Activated CD4-positive, alpha-beta T cell treated with anti-CD3 and anti-CD28 coated beads, Interleukin-2, Interleukin-6, amounts not matched to agents 100 ng/mL and 50 ng/mL, durations not matched to agents 16 hours and 8 hours (primary cell): ENCODE data around the gene PCDH10.
"Not testable (repeated sequence)": the region's sequence is repeated elsewhere in the genome, so short reads cannot be mapped to it uniquely, and the experiment has no call there.

Experiments
- DNase-seq: peaks from one replicate; pipeline ENCODE4 v3.0.0-alpha.2; 2020

PCDH10 gene

DNA sequence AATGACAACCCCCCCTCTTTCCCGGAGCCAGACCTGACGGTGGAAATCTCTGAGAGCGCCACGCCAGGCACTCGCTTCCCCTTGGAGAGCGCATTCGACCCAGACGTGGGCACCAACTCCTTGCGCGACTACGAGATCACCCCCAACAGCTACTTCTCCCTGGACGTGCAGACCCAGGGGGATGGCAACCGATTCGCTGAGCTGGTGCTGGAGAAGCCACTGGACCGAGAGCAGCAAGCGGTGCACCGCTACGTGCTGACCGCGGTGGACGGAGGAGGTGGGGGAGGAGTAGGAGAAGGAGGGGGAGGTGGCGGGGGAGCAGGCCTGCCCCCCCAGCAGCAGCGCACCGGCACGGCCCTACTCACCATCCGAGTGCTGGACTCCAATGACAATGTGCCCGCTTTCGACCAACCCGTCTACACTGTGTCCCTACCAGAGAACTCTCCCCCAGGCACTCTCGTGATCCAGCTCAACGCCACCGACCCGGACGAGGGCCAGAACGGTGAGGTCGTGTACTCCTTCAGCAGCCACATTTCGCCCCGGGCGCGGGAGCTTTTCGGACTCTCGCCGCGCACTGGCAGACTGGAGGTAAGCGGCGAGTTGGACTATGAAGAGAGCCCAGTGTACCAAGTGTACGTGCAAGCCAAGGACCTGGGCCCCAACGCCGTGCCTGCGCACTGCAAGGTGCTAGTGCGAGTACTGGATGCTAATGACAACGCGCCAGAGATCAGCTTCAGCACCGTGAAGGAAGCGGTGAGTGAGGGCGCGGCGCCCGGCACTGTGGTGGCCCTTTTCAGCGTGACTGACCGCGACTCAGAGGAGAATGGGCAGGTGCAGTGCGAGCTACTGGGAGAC, 1.6 kb downstream of the PCDH10 start:
- no peak for DNase-seq

GRCh38 chr4:133151341-133151690, 2.2 kb downstream of the PCDH10 start:
- no peak for DNase-seq

GRCh38 chr4:133151691-133152329, 2.7 kb downstream of the PCDH10 start:
- no peak for DNase-seq

- no peak for DNase-seq
Measured at GRCh38 chr4:133152330-133152821, 3.3 kb downstream of the PCDH10 start.

- DNase-seq: no peak
Measured at GRCh38 chr4:133152831-133153481, 3.9 kb downstream of the PCDH10 start.

DNA sequence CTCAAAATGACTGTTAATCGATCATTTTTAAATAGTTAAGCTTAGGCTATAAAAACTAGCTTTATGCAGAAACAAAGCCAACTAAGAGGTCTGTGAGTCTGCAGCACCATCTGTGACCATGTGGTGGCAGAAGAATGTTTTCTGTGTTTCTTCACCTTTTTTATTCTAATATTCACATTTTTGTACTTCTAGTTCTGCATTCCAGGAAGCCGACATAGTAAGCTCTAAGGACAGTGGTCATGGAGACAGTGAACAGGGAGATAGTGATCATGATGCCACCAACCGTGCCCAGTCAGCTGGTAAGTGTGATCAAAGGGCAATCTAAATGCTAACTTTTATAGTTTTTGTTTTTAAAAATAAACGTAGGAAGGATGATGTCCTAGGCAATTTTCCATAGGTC, 5.6 kb downstream of the PCDH10 start:
- DNase-seq: no peak

GRCh38 chr4:133156096-133156495, 7.0 kb downstream of the PCDH10 start:
- no peak for DNase-seq

DNA sequence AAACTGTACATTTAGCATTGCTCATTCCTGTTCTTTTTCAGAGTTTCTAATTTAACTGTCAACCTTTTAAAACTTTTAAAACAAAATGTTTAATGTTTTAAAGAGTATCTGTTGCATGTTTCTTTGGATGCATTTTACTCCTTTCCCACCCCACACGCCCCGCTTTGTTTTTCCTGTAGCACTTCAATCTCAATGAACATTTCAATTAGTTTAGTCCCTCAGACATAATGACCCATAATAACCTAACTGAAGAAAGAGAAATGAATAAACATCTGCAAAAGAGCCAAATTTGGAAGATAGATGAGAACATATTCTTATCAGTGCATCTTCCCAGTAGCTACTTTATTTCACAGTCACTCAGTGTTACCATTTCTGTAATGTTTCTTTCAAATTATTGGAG, 7.5 kb downstream of the PCDH10 start:
- DNase-seq: no peak

- no peak for DNase-seq
Measured at GRCh38 chr4:133157460-133158160, 8.5 kb downstream of the PCDH10 start.

DNA sequence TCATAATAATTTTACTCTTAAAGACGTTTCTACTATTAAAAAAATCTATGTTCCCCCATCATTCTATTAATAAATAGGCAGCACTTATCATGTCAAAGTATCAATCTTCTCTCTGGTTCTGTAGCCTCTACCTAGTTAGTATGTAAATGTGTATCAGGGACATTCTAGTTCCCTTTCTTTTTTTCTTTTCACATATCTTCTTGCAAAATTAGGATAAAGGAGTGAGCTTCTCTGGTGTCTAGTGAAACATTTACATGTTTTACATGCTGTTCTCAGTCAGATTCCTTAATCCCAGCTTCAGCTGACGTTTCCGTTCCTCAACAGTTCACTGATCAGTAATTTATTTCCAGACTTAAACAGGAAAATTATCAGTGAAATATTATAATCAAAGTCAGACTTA, 11.8 kb downstream of the PCDH10 start:
- DNase-seq: no peak

- DNase-seq: no peak
Measured at GRCh38 chr4:133161570-133162295, 12.6 kb downstream of the PCDH10 start.

- DNase-seq: no peak
Measured at GRCh38 chr4:133162941-133163340, 13.8 kb downstream of the PCDH10 start.

DNA sequence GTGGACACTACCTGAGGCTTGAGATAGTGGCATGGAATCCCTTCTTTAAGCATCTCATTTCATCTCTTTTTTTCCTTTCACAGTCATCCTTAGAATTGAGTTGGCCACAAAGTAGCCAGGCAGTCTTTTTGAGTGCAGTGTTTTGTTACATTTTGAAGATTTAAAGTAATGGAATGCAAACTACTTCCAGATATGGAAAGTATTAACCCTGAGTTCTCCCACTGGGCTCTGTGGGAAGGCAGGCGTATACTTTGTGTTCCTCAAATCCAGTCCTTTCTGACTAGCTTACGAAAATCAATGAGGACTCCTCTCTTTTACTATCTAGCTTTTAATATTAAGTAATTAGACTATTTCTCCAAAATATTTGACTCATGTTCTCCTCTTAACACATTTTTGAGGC, 29.9 kb downstream of the PCDH10 start:
- DNase-seq: no peak

GRCh38 chr4:133186210-133186609, 37.1 kb downstream of the PCDH10 start:
- DNase-seq: no peak

- DNase-seq: no peak
Measured at GRCh38 chr4:133186845-133187244, 37.8 kb downstream of the PCDH10 start.

- no peak for DNase-seq
Measured at GRCh38 chr4:133188433-133189146, 39.5 kb downstream of the PCDH10 start.

DNA sequence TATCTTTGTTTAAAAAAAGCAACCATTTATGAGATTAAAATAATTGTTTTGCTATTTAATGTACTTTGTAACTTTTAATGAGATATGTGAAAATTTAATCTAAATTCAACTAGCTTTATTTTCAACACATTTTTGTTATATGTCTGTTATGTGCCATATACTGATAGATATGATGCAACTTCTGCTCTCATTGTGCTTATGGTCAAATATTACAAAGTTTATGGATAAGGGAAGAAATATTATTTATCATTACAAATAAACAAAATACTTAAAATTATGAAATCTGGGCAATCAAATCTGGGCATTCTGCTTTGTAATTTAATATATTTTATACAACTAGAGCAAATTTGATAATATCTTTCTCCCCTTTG, 40.0 kb downstream of the PCDH10 start:
- no peak for DNase-seq

DNA sequence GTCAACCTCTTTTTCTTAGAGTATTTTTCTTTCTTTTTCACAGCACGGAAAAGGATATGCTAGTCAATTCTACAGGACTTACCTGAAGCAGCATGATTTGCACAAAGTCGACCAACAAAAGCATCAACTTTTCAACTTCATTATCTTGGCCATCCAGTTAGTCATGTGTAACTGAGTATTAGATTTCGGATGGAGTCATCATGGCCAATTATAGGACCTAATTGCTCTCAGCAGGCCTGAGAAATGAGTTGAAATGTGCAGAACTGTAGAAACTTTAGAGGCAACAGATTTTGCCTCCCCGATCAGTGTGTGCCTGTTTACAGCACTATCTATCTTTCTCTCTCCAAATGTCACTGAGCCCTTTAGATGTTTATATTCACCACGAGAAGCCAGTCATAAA, 41.0 kb downstream of the PCDH10 start:
- no peak for DNase-seq

DNA sequence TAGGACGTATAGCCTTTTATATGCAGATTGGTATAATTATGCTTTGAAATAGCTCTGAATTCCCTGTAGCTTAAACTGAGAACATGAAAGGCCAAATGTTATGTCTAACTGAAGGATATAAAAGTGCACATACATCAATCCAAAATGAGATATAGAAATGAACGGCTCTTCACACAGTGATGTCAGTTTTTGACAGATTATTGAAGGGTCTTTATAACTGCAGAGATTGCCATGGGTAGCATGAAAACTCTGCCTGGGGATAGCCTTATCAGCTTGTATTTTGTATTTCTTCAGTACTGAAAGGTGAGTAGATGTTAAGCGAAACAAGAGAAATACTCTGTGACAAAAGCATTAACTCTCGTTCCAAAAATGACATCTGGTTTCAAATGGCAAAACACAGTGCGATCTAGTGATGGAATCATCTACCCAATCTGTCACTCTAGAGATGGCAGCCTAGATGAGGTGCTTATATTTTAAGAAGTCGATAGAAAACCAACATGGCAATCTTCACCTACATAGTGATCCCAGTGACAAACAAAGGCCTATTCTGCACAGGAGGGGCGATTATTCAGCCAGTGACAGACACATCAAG, 59.7 kb downstream of the PCDH10 start:
- DNase-seq: no peak

- DNase-seq: no peak
Measured at GRCh38 chr4:133233922-133234321, 84.8 kb downstream of the PCDH10 start.

DNA sequence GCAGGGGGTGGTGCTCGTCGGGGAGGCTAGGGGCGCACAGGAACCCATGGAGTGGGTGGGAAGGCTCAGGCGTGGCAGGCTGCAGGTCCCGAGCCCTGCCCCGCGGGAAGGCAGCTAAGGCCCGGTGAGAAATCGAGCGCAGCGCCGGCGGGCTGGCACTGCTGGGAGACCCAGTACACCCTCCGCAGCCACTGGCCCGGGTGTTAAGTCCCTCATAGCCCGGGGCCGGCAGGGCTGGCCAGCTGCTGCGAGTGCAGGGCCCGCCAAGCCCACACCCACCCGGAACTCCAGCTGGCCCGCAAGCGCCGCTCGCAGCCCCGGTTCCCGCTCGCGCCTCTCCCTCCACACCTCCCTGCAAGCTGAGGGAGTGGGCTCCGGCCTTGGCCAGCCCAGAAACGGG, 91.4 kb downstream of the PCDH10 start:
- DNase-seq: not testable (repeated sequence)
